Fibroblast of skin of left quadriceps (primary cell): ENCODE data around the gene LCN10.

ENCODE experiments used
- DNase-seq, 2 experiments: peaks; one replicate each; pipeline ENCODE4 v3.0.0-alpha.2; 2013; ENCODE audit warnings: low read depth in 2 of 2

LCN10 gene

DNA sequence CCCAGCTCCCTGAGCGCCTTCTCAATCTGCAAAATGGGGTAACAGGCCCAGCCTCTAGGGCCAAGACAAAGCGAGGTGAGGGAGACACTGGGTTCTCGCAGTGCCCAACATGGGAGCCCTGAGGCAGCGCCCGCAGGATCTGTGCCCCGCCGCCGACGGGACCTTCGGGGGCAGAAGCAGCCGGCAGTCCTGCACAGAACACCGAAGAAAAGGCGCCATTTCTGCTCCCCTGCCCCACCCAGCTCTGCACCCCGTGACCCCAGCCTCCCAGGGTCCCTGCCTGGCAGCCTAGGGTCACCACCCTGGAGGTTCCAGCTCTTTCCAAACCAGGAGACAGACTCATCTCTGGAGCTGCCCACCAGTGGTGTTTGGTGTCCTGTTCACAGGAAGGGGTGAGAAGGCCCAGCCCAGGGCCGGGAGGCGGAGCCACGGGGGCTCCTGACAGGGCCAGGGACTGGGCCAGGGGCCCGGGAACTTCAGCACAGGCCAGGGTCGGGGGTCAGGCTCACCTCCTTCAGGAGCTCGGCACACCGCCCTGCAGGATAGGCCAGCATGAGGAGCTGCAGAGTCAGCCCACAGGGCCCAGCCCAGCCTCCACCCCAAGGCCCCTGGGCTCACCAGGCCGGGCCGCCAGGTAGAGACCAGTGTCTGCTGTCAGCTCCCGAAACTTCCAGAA, 12.0 kb upstream of the LCN10 start:
- DNase-seq, result no peak

DNA sequence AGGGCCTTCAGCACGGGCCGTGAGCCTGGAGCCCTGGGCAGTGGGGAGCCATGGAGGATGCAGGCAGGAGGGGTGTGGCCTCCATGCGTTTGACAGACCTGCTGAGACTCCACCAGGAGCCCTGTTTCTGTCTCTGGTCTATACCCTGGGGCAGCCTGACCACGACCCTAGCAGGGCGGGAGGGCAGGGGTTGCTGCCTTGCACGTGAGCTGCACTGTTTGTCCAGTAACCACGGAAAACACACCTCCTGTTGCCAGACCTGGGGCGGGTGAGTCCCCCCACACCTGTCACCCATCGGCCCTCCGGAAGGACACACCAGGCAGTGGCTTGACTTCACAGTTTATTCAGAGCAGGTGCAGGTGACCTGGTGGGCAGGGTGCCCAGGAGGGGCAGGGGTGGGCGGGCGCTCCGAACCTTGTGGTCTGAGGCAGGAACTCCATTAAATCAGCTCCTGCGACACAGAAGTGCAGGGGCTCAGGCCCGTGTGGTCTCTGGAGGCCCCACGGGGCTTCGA, 11.4 kb upstream of the LCN10 start:
- DNase-seq, result no peak

DNA sequence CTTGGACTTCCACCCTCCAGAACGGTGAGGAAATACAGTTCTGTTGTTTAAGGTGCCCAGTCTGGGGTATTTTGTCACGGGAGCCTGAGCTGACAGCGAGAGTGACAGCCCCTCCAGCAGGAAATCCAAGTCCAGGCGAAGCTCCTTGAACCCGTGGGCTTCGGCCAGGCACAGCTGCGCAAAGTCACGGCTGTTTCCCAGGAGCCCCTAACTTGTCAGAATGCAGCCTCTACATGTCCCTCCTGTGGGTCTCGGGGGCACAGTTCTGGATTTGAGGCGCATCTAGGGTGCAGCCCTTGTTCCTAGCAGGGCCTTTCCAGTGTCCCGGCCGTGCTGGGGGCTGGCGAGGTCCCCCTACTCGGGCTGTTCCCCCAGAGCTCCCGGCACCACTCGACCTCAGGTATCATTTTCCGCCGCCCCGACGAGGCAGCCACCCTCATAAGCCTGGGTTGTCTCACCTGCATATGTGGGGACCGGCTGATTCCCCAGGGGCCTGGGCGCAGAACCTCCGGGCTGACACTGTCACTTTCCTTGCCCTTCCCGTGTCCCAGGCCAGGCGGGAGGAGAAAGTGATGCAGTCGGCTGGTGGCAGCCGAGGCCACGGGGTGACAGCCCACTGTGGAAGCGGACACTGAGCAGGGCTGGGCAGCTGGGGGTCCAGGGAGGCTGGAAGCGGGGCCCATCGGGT, 10.8 kb upstream of the LCN10 start:
- DNase-seq, result no peak

DNA sequence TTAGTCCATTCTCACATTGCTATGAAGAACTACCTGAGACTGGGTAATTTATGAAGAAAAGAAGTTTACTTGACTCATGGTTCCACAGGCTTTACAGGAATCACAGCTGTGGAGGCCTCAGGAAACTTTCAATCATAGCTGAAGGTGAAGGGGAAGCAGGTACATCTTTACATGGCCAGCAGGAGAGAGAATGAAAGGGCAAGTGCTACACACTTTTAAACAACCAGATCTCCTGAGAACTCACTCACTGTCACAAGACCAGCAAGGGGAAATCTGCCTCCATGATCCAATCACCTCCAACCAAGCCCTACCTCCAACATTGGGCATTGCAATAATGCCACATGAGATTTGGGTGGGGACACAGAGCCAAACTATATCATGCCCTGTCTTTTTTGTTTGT, 9.1 kb upstream of the LCN10 start:
- no peak for DNase-seq

DNA sequence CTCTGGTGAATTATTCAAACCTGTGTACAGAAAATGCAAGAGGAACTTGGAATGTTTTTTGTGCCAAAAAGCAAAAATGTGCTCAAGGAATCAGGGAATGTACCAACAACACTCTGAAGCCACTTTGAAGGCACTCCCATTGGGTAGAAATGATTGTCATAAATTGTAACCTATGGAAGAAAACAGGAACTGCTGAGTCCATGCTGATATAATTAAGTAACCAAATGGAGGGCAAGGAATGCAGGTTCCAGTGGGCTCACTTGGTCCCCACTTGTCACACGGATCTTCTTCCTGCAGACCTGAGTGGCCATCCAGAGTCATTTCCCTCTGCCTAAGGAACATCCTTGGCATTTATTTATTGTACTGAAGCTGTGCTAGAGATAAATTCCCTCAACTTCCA, 8.5 kb upstream of the LCN10 start:
- DNase-seq, result no peak

DNA sequence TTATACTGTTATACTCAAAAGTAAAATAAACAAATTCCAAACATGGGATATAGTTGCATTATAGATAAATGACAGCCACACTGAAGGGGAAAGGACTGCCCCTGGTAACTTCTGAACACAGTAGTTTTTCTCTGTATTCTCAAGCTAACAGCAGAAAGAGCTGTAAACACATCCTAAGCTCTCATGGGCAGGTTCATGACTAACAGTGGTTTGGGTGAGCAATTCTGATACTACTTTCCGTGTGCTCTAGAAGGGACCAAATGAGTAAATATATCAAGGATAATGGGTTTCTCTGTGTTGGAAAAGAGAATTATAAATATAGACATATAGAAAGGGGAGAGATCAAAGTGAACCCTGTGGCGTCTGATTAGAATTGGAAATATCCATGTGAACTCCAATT, 7.8 kb upstream of the LCN10 start:
- DNase-seq, result no peak

DNA sequence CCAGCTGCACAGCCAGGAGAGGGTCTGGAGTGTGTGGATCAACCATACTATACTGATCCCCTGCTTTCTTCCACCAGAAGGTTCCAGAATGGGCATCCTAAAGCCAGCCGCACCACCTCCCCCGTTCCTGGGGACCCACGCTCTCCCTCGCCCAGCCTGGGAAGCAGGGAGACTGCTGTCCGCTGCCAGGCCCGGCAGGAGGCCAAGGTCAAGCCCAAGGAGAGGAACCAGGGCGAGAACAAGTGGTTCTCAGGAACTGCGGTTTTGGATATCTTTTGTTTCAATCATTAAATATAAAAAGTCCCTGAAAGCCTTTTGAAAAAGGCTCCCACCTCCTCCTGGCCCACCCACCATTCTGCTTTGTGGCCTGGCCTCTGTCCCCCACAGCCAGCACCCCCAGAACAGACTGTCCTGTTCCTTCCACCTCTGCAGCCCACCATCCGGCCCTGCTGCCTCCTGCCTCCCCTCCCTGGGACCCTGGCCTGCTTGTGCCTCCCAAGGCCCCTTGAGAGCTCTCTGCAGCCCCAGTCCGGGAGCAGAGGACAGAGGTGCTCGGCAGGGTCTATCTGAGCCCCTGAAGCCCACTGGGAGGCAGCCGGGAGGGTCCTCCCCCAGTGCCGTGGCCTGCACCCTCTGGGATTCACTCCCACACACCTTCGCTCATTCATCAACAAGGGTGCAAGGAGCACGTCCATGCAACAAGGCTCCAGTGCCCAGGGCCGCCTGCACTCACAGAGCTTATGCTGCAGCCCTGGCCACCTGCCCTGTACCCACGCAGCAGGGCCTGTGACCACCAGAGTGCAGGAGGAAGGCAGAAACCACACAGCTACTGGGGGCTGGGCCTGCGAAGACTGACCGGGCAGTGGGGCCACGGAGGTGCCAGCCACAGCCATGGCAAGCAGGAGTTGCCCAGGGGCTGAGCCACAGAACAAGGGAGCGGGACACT, 6.2 kb upstream of the LCN10 start:
- DNase-seq, result no peak

DNA sequence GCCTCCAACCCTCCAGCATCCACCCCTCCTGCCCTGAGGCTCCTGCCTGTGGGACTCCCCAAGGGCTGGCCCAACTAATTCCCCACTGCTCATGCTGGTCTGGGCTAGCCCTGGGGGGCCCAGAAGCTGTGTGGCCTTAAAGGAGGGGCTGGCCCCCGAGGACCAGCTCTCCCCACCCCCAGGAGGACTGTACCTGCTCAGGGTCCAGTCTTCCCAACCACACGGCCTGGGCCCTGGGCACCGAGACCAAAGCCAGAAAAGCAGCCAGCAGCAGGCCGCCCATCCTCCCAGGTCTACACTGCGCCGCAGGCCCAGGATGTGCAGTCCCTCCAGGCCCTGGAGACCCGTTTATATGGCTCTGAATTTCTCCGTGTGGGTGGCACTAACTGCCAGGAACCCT, 5.5 kb upstream of the LCN10 start, which contains the start of gene LCN6:
Gene LCN6 (minus strand): TSS at position 325 of the 400 bp plus-strand sequence. CDS start 42 bp downstream, at position 283.
- DNase-seq, result no peak

DNA sequence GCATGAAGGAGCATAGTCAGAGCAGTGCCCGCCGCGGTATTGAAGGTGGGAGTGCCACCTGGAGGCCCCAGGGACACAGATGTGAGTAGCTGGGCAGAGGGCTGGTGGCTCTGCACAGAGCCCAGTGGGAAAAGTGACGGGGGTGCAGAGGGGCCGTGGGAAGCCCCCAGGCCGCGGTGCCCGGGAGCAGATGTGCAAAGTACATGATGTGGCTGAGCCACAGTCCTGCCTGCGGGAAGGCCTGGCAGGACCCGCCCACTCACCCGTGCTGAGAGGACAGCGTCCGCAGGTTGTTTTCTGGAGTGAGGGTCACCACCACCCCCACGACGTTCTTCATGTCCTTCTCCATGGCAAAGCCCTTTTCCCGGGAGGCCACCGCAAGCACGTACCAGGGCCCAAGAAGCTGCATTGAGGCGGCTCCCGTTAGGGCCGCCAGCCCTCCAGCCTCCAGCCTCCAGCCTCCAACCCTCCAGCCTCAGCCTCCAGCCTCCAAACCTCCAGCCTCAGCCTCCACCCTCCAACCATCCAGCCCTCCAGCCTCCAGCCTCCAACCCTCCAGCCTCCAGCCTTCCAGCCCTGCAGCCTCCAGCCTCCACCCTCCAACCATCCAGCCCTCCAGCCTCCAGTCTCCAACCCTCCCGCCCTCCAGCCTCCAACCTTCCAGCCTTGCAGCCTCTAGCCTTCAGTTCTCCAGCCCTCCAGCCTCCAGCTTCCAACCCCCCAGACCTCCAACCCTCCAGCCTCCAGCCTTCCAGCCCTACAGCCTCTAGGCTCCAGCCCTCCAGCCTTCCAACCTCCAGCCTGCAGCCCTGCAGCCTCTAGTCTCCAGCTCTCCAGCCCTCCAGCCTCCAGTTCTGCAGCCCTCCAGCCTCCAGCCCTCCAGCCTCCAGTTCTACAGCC, 4.7 kb upstream of the LCN10 start:
- no peak for DNase-seq

DNA sequence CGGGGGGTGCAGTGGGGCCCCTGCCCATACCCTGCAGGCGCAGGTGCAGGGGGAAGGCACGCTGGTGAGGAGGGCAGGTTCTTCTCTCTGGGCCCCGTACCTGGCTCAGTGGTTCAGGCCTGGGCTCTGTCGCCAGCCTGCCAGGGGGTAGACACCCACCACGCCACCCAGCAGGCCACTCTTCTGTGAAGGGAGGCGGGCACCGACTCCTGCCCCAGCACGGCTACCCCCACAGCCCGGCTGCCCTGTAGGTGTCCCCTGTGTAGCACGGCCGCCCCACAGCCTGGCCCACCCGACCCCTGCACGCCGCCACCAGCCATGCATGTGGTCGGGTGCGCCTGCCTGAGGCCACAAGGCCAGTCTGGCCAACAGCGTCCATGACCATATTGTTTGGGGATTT, 3.9 kb upstream of the LCN10 start:
- DNase-seq, result no peak

DNA sequence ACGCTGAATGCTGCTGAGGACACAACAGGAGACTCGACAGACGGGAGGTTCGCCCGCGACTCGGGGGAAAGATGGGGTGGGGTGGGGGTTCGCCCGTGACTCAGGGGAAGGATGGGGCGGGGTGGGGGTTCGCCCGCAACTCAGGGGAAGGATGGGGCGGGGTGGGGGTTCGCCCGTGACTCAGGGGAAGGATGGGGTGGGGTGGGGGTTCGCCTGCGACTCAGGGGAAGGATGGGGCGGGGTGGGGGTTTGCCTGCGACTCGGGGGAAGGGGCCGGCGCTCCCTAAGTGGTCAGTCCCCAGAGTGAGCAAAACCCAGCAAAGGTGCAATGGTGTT, 3.4 kb upstream of the LCN10 start:
- DNase-seq, result no peak

DNA sequence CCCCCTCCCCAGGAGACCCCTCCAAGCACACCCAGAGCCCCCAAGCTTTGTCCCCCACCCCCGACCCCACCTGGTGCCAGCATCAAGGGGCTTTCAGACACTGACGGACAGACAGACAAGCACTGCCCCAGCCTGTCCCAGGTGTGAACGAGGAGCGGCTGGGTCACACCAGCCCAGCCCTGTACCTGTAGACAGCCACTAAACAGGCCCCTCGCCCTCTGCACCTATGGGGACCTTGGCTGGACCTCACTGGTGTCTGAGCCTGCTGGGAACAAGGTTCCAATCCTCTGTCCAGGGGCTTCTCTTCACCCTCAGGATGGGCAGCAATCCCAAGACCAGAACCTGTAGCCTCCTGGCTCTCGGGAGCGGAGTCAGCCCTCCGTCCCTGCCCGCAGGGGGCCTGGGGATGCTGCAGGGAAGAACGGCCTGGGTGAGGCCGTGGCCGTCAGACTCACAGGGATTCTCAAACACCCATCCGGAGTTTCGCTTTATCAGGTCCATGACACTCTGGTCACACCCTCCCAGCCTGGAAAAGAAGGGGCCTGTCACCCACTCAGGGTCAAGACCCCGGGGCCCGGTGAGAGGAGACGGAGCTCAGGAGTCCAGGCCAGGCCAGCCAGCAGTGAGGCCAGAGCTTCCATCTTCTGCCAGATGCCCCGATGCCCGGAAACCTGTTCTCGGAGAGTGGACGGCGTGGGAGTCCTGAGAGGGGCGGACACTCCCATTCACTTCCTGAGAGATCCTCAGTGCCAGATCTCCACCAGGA, 2.8 kb upstream of the LCN10 start:
- DNase-seq, result no peak

DNA sequence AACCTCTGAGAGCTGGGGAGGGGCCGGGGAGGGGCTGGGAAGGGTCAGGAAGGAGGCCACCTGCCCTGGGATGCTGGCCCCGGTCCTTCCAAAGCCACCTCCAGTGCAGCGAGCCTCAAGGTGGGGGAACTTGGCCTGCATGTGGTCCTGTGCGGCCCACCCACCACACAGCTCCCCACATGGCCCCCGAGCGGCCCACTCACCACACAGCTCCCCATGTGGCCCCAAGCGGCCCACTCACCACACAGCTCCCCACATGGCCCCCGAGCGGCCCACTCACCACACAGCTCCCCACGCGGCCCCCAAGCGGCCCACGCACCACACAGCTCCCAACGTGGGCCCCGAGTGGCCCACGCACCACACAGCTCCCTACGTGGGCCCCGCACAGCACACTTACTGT, 2.0 kb upstream of the LCN10 start:
- no peak for DNase-seq

DNA sequence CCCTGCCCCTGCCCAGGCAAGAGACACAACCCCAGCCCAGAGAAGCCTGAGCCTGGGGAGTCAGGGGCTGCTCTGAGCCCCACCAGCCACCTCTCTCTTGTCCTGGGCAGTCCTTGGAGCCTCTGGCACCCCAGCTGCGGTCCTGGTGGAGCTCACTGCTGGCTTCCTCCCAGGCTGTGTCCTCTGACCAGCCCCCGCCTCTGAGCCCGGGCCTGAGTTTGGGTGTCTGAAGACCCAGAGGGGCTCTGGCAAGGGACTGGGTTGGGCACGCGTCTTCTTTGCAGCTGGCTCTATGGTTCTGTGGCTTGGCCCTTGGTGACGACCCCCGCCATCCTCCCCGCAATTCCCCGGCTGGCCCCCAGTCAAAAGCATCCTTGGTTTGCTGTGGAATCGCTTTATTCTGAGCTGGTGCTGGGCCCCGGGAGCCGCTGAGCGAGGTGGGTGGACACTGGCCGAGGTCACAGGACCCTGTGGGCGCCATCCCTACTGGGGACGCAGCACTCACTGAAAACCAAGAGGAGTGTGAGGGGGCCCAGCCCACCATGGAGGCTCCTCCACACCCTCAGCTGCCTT, 985 bp upstream of the LCN10 start:
- DNase-seq, result no peak

DNA sequence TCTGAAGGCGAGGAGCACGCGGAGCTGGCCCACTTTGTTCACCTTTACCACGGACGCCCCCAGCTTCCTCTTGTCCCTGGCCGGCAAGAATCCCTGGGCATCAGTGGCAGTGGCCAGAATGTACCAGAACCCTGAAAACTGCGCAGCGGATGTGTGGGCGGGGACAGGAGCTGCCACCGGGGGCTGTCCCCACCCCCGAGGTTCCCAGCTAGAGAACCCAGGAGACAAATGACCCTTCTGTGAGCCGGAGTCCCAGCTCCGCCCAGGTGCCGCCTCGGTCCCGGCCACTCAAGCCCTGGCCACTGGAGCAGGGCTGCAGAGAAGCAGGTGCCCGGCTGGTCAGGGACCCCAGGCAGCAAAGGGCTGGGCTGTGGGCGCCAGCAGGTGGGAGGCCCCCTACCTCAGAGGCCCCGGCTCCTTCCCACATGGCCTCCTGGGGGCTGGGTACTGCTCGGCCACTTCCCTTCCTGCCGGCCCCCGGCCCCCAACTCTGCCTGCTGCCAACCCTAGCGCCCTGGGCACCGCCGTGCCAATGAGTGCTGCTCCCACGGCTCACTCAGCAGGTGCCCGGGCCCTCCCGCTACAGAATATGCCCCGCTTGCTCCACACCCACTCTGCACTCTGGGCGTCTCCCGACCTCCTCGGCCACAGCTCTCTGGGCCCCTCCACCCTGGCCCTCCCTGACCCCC, 713 bp downstream of the LCN10 start:
- no peak for DNase-seq

DNA sequence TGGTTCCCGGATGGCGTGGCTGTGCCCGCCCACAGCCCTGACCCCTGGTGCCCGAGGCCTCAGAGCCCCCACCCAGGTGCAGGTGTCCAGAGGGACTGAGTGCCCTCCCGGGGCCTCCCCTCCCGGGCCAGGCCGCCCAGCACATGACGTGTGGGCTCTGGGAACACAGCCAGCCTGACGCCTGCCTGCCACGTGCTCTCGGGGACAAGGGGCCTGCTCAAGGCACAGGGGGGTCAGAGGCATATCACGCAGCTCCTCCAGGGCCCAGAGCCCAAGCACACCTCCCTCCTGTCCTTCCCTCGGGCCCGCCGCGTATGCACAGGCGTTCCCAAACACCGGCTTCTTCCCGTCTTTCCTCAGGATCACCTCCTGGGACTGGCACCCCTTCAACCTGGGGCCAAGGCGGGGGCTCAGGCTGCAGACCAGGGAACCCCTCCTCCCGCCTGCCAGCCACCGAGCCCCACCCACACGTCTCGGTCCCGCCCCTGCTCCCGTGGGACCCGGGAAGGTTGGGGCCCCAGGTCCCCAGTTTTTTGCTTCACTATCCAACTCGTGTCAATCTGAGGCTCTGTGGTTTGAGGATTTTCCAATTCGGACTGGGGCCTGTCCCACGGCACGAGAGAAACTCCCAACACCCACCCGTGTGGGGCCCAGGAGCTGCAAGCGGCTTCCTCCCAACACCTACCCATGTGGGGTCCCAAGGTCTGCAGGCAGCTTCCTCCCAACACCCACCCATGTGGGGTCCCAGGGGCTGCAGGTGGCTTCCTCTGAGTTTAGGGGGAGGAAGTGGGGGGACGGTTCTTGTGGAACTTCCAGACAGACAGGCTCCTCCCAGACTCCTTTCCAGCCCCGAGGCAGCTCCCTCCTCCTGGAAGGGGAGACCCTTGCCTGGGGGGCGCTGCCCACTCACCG, 1.5 kb downstream of the LCN10 start:
- no peak for DNase-seq

DNA sequence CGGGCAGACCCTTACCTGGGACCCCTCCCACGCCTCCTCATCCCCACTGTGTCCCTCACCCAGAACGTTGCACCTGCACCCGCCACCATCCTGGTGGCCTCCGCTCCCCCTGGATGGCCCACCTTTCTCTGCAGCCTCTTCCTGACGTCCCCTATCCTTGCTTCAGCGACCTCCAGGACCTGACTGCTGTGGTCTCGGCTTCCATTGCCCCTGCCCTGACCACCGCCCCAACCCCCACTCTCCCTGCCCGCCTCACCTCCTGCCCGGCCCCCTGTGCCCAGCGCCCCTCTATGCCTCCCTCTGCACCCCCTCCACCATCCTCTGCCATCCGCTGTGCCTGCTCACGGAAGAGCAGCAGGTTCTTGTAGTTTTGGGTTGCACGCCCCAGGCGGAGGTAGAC, 2.2 kb downstream of the LCN10 start:
- no peak for DNase-seq

DNA sequence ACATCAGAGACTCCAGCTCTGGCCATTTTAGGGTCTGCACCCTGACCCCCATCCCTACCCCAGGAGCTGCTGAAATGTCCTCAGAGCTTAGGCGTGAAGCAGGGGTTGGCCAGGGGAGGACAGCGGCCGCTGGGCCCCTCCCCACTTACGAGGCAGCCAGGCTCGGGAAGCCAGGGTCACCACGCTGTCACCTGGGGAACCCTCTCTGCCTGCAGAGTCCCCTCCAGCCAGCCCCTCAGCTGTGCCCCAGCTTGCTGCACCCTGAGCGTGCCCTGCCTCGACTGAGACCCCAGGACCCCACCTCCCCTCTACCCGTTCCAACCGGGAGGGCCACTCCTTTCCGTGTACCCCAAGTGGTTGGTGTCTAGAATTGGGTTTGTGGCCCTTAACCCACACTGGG, 2.7 kb downstream of the LCN10 start:
- no peak for DNase-seq

DNA sequence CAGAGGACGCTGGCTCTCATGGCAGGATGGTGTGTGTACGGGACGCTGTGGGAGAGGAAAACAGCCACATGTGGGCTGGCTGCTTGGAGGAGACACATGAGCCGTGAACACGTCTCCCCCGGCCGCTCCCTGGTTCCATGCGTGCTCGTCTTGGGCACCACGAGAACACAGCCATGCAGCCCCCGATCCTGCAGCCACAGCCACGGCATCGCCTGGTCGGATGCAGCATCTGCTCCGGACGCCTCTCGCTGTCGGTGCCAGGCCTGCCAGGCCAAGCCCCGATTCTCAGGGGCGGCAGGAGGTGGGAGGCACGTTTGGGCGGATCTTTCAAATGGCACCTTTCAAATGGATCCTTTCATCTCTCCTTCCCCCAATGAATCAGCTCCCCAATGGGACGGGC, 3.2 kb downstream of the LCN10 start:
- DNase-seq, result no peak
